ENCODE data around the gene VPS29. TPM values are rescaled to one million over a fixed set of nuclear protein-coding genes. Genes with fewer than 3 reads are reported as not detected.

VPS29 gene
- total RNA-seq, 2 donors from 2014 or later: 120 to 130 TPM

GRCh38 chr12:110516995-110517394 is 15.1 kb upstream of the VPS29 start:
- DNase-seq: no peak
- Histone ChIP-seq H3K4me3 (no peak overlapping the region), H3K36me3 (no peaks in the 10 kb centered on the region), H3K4me1 (no peaks in the 10 kb centered on the region), H3K9ac (ENCODE audit: low read depth in 2 of 2, low read length in 2 of 2) (no peak overlapping the region), H3K9me3 (no peaks in the 10 kb centered on the region), H3K27me3 (no peaks in the 10 kb centered on the region), H3K27ac (no peak overlapping the region)
- TF ChIP-seq CTCF (IDR thresholded peaks at IDR 0.05): no peak
- intact Hi-C loops (cut with DNase I): loop anchor here (10.0 kb wide), 1 partner anchor 178 kb away; no protein-coding TSS in a partner anchor

GRCh38 chr12:110514363-110514762 is 12.5 kb upstream of the VPS29 start:
- intact Hi-C loops (cut with DNase I): loop anchor here (10.0 kb wide), 1 partner anchor 180 kb away; no protein-coding TSS in a partner anchor

GRCh38 chr12:110513842-110514241 is 11.9 kb upstream of the VPS29 start:
- H3K27ac ChIP-seq: no peak overlapping the region
- no peak overlapping the region for H3K9ac ChIP-seq (ENCODE audit: low read depth in 2 of 2, low read length in 2 of 2)
- no peak for TF ChIP-seq CTCF (IDR thresholded peaks at IDR 0.05)
- H3K9me3 ChIP-seq: no peaks in the 10 kb centered on the region
- DNase-seq: no peak
- H3K4me3 ChIP-seq: no peak overlapping the region
- H3K4me1 ChIP-seq: no peaks in the 10 kb centered on the region
- no peaks in the 10 kb centered on the region for H3K36me3 ChIP-seq
- intact Hi-C loops (cut with DNase I): loop anchor here (10.0 kb wide), 1 partner anchor 181 kb away; no protein-coding TSS in a partner anchor
- H3K27me3 ChIP-seq: no peaks in the 10 kb centered on the region

More at GRCh38 chr12:110514363-110514762, 12.5 kb upstream of the VPS29 start:
- Histone ChIP-seq H3K9me3 (no peaks in the 10 kb centered on the region), H3K27me3 (no peaks in the 10 kb centered on the region), H3K36me3 (no peaks in the 10 kb centered on the region), H3K9ac (ENCODE audit: low read depth in 2 of 2, low read length in 2 of 2) (no peak overlapping the region), H3K4me3 (no peak overlapping the region), H3K27ac (no peak overlapping the region), H3K4me1 (no peaks in the 10 kb centered on the region)
- TF ChIP-seq CTCF (IDR thresholded peaks at IDR 0.05): no peak
- DNase-seq: no peak

GRCh38 chr12:110508071-110508586 is 6.2 kb upstream of the VPS29 start:
- no peak for DNase-seq
- H3K9ac ChIP-seq (ENCODE audit: low read depth in 2 of 2, low read length in 2 of 2): no peak overlapping the region
- H3K27me3 ChIP-seq: no peaks in the 10 kb centered on the region
- H3K4me3 ChIP-seq: no peak overlapping the region
- no peaks in the 10 kb centered on the region for H3K36me3 ChIP-seq
- no peak for TF ChIP-seq CTCF (IDR thresholded peaks at IDR 0.05)
- intact Hi-C loops (cut with DNase I): no loop called here
- H3K4me1 ChIP-seq: no peaks in the 10 kb centered on the region
- no peak overlapping the region for H3K27ac ChIP-seq
- no peaks in the 10 kb centered on the region for H3K9me3 ChIP-seq

GRCh38 chr12:110505332-110505731 is 3.4 kb upstream of the VPS29 start:
- intact Hi-C loops (cut with DNase I): no loop called here
- H3K27me3 ChIP-seq: no peaks in the 10 kb centered on the region
- H3K4me3 ChIP-seq: no peak overlapping the region
- peaks cover 4% of the 10 kb centered on the region for H3K4me1 ChIP-seq
- no peak for DNase-seq
- H3K9me3 ChIP-seq: no peaks in the 10 kb centered on the region
- no peak overlapping the region for H3K9ac ChIP-seq (ENCODE audit: low read depth in 2 of 2, low read length in 2 of 2)
- H3K36me3 ChIP-seq: no peaks in the 10 kb centered on the region
- TF ChIP-seq CTCF (IDR thresholded peaks at IDR 0.05): no peak
- no peak overlapping the region for H3K27ac ChIP-seq
